Body of pancreas (tissue), 4 donors: Measurements from ENCODE around the gene ARF3. TPM values are rescaled to one million over a fixed set of nuclear protein-coding genes. Genes with fewer than 3 reads are reported as not detected.
A peak's percentile ranks its signal among the peaks of the same experiment; 100 is the strongest.

Experiments
- ATAC-seq: fragments of 150-250 bp; one replicate; pipeline ENCODE4 v1.9.1; 2016
- DNase-seq, 4 donors: peaks; one replicate each; pipeline ENCODE4 v3.0.0-alpha.2; 2019
- H3K27ac ChIP-seq, 4 donors: fragments of 200-600 bp; sonication (generic); 1 replicate in 3 of 4; 2 replicates in 1 of 4; pipeline versions ENCODE4 v1.5.1 to v1.6.1; 2016 to 2019; ENCODE audit warnings: mild to moderate bottlenecking in 1 of 4, mixed read lengths in 1 of 4, moderate library complexity in 1 of 4
- H3K27me3 ChIP-seq, 2 donors: fragments of 200-600 bp; sonication (generic); one replicate each; pipeline ENCODE4 v1.6.0; 2016; ENCODE audit warnings: mild to moderate bottlenecking in 1 of 2
- H3K36me3 ChIP-seq, 2 donors: fragments of 200-600 bp; sonication (generic); replicated peaks in 1 of 2; 2 replicates each; pipeline ENCODE4 v1.5.1; 2016; ENCODE audit warnings: low read depth in 2 of 2; ENCODE audit not compliant: insufficient read depth in 1 of 2
- H3K4me1 ChIP-seq: fragments of 200-600 bp; sonication (generic); one replicate; pipeline ENCODE4 v1.6.0; 2016
- H3K4me3 ChIP-seq, 2 donors: fragments of 200-600 bp; sonication (generic); 1 replicate in 1 of 2; 2 replicates in 1 of 2; pipeline ENCODE4 v1.5.1; 2016 to 2019
- H3K9me3 ChIP-seq, 3 donors: fragments of 200-600 bp; sonication (generic); 1 replicate in 2 of 3; 2 replicates in 1 of 3; pipeline ENCODE4 v1.5.1; 2016
- CTCF ChIP-seq, 7 experiments: fragments of 450-650 bp in 4 of 7; fragments of 200-600 bp in 3 of 7; sonication (generic) in 3 of 7; IDR thresholded peaks; one replicate each; pipeline ENCODE4 v1.5.1; 2016 to 2019; ENCODE audit warnings: antibody characterized with exemption in 7 of 7
- POLR2A ChIP-seq, 3 donors: fragments of 450-650 bp; IDR thresholded peaks; one replicate each; pipeline ENCODE4 v1.6.1; 2016; ENCODE audit warnings: antibody characterized with exemption in 3 of 3, mild to moderate bottlenecking in 2 of 3
- WGBS, 2 donors: methylation state at CpG; one replicate each; pipeline ENCODE4 v1.1.5; 2017; 5-methylcytosine and 5-hydroxymethylcytosine counted together
- intact Hi-C: fragments of 100-400 bp; cut with DNase I; formaldehyde crosslinking; loops from one replicate; pipeline ENCODE4 v1.15.1; 2023
- total RNA-seq, 2 donors: library from RNA; depleted of rRNA; stranded (reverse); fragments of >200 nt; gene quantifications; one replicate each; pipeline ENCODE4 v1.1.0, GENCODE V29; 2016

Gene ARF3
- total RNA-seq, 2 donors from 2014 or later: 22.3 to 24.1 TPM

- DNase-seq: peak in 1 of 4 donors; percentile 40
- TF ChIP-seq POLR2A (IDR thresholded peaks at IDR 0.05) (no peak), CTCF (IDR thresholded peaks at IDR 0.05) (no peak)
- ATAC-seq: no peak
- H3K27me3 ChIP-seq: no peaks in the 10 kb centered on the region
- peak overlapping the region; percentile 18 to 50 for H3K4me3 ChIP-seq
- intact Hi-C loops: no loop called here
- H3K4me1 ChIP-seq: peaks cover 37% of the 10 kb centered on the region
- peaks cover 0 to 3% of the 10 kb centered on the region in 2 donors for H3K36me3 ChIP-seq
- 10 to 23% methylated on average over 16 to 53 of the region's 57 CpGs for WGBS, 2 donors
- no peak overlapping the region for H3K27ac ChIP-seq
- H3K9me3 ChIP-seq: no peaks in the 10 kb centered on the region
Measured at GRCh38 chr12:48997719-48998496, 40.6 kb upstream of the ARF3 start.

DNA sequence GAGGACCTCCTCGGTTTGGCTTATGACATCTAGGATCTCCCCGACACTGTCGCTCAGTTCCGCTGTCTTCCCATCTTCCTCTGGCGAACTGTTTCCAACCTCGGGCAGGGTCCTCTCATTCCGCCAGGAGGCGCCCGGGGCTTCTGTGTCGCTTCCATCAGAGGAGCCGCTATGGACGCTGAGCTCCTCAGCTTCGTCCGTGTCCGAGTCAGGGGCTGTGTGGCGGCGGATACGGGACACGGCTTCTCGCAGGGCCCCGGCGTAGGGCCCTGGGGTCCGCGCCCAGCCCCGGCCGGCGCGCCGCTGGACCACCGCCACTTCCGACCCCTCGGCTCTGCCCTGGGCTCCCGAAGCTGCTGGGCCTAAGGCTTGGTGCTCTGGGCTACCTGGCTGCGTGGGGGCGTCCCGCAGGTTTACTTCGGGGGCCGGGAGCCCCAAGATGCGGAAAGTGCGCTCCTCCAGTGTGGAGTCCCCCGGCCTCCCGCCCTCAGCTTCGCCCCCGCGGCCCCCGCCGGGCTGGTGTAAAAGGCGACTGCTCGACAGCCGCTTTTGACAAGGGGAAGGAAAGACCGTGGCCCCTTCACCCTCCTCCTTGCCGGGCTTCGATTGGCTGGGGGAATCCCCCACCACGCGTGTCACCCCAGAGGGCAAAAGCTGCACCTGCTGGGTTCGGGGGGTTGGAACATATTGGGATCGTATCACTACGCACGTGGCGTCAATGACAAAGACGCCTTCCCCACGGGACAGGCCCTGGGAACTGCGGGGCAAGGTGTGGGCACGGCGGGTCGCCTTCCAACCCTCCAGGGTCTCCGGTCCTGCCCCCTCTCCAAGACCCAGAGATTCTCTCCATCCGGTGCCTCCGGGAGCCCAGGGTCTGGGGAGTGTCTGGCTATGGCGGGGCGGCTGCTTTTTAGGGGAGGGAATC lies 39.8 kb upstream of the ARF3 start:
- Histone ChIP-seq H3K27ac (no peak overlapping the region), H3K4me1 (peaks cover 37% of the 10 kb centered on the region), H3K9me3 (no peaks in the 10 kb centered on the region), H3K27me3 (no peaks in the 10 kb centered on the region), H3K4me3 (no peak overlapping the region), H3K36me3 (no peaks in the 10 kb centered on the region)
- ATAC-seq: peak; percentile 57
- DNase-seq: peak; percentile 70 to 79 (median 74)
- no peak for TF ChIP-seq POLR2A (IDR thresholded peaks at IDR 0.05)
- TF ChIP-seq CTCF (IDR thresholded peaks at IDR 0.05): peak; percentile 49 to 62 (median 54)
- intact Hi-C loops: no loop called here
- WGBS, 2 donors: 26 to 52% methylated on average over 27 to 67 of the region's 71 CpGs

DNA sequence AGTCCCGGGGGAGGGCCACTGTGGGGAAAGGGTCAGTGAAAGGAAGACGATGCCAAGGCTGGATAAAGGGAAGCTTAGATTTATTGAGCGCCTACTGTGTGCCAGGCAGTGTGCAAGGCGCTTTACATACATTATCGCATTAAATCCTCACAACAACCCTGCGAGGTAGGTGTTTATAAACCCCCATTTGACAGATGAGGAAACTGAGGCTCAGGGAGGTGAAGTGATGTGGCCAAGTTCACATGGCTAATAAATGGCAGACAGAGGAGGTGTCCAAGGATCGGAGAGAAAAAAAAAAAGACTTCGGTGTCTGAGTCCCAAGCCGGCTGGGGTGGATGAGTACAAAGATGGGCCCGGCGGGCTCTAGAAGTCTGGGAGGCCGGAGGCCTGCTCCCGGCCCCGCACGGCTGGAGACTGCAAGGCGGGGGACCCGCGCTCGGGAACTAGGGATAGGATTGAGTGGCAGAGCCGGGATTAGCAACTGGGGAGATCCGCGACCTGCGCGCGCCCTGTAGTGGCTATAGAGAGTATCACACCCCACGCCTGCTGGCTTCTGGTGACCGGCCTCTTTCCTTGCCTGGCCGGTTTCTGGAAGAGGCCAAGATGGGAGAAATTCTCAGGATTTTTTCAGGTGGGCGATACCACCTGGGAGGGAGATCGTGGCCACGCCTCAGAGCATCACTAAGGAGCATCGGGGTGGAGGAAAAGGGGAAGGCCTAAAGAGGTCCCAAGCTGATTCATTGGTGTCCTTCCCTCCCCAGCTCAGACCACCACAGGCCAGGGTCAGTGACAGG lies 38.0 kb upstream of the ARF3 start:
- no peaks in the 10 kb centered on the region for H3K27me3 ChIP-seq
- DNase-seq (peak; percentile 85 to 88 (median 86)), ATAC-seq (peak; percentile 91)
- no peaks in the 10 kb centered on the region for H3K36me3 ChIP-seq
- TF ChIP-seq CTCF (IDR thresholded peaks at IDR 0.05): peak; percentile 65 to 87 (median 84)
- TF ChIP-seq POLR2A (IDR thresholded peaks at IDR 0.05): no peak
- H3K4me3 ChIP-seq: no peak overlapping the region
- 4 to 6% methylated on average over 17 to 32 of the region's 32 CpGs for WGBS, 2 donors
- H3K9me3 ChIP-seq: no peaks in the 10 kb centered on the region
- intact Hi-C loops: no loop called here
- peaks cover 37% of the 10 kb centered on the region for H3K4me1 ChIP-seq
- H3K27ac ChIP-seq: no peak overlapping the region

DNA sequence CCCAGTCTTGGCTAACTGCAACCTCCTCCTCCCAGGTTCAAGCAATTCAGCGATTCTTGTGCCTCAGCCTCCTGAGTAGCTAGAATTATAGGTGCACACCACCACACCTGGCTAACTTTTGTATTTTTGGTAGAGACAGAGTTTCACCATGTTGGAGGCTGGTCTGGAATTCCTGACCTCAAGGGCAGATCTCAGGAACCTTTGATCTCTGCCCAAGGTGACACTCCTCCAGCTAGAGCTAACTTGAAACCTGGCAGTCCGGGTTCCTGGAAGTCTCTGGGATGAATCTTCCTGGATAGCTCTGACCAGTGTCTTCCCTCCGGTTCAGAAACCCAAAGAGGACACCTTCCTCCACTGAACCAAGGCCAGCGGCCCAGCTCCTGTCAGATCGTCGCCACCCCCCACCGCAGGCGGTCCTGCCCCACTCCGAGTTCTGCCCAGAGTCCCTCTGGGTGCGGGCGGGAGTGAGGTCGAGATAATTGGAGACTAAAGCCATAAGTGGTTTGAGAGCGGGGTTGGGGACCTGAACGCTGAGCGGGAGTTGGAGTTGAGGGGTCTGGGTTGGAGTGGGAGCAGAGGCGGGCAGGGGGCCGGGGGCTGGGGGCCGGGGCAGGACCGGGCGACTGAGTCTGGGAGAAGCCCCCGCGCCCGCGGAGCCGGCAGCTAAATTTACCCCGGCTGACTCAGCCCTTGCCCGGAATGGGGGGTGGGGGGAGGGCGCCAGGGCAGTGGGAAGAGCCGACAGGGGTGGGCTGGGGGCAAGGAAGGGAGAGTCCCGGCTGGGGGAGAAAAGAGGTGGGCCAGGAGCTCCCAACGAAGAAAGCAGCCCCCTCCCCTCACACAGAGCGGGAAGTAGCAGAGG lies 37.2 kb upstream of the ARF3 start:
- intact Hi-C loops: no loop called here
- no peak overlapping the region for H3K4me3 ChIP-seq
- no peaks in the 10 kb centered on the region for H3K36me3 ChIP-seq
- no peak for TF ChIP-seq POLR2A (IDR thresholded peaks at IDR 0.05)
- no peak for TF ChIP-seq CTCF (IDR thresholded peaks at IDR 0.05)
- no peak for ATAC-seq
- no peaks in the 10 kb centered on the region for H3K27me3 ChIP-seq
- DNase-seq: no peak
- WGBS, 2 donors: 25 to 31% methylated on average over 26 to 32 of the region's 32 CpGs
- H3K27ac ChIP-seq: no peak overlapping the region
- H3K9me3 ChIP-seq: no peaks in the 10 kb centered on the region
- H3K4me1 ChIP-seq: peaks cover 30% of the 10 kb centered on the region
